IMR-90 (cell line): ENCODE results near the gene ATP11A. TPM values are rescaled to one million over a fixed set of nuclear protein-coding genes. Genes with fewer than 3 reads are reported as not detected.

Experiments
- ATAC-seq: fragments of 200-7000 bp; cut with Tn5 transposase; 2 replicates; pipeline ENCODE4 v1.9.1; 2020; ENCODE audit warnings: low read depth, mild to moderate bottlenecking, moderate library complexity
- BruUV-seq: library from RNA; stranded (reverse); fragments of 400-500 nt; replicated peaks from 2 replicates; lab custom pipeline; 2021; lab: Mats Ljungman, UMichigan
- CTCF ChIA-PET: fragments of 300-600 bp; formaldehyde crosslinking; extraction: SDS; loops from one replicate; lab custom pipeline; 2021; ENCODE audit warnings: antibody characterized with exemption; lab: Yijun Ruan, JAX
- POLR2A ChIA-PET: fragments of 300-600 bp; sonication (Branson Sonifier 250); formaldehyde crosslinking; loops from one replicate; lab custom pipeline; 2022; ENCODE audit warnings: antibody characterized with exemption; ENCODE audit not compliant: unreplicated experiment; lab: Charles Lee
- DNase-seq: peaks from one replicate; pipeline ENCODE4 v3.0.0; 2013
- H2AFZ ChIP-seq: replicated peaks from 2 replicates; pipeline ENCODE3; 2013; ENCODE audit warnings: low read length, mild to moderate bottlenecking; ENCODE audit not compliant: poor library complexity
- H2AK5ac ChIP-seq: 2 replicates; pipeline ENCODE4 v1.6.1; 2013; ENCODE audit warnings: low read depth, low read length, inconsistent platforms
- H2AK9ac ChIP-seq: replicated peaks from 2 replicates; pipeline ENCODE3; 2013; ENCODE audit warnings: mild to moderate bottlenecking, low read depth, low read length, moderate library complexity; ENCODE audit not compliant: poor library complexity
- H2BK120ac ChIP-seq: 2 replicates; pipeline ENCODE4 v1.6.1; 2013; ENCODE audit warnings: low read depth, low read length, inconsistent platforms
- H2BK15ac ChIP-seq: 3 replicates; pipeline ENCODE4 v1.6.1; 2013; ENCODE audit warnings: low read depth, low read length, inconsistent platforms
- H2BK20ac ChIP-seq: 2 replicates; pipeline ENCODE4 v1.6.1; 2013; ENCODE audit warnings: low read depth, mild to moderate bottlenecking, inconsistent platforms, low read length, moderate library complexity
- H2BK5ac ChIP-seq: 2 replicates; pipeline ENCODE4 v1.6.1; 2013; ENCODE audit warnings: mild to moderate bottlenecking, low read depth, low read length, inconsistent platforms; ENCODE audit not compliant: poor library complexity, severe bottlenecking
- H3K14ac ChIP-seq: replicated peaks from 2 replicates; pipeline ENCODE4 v1.6.1; 2013; ENCODE audit warnings: low read depth, low read length, inconsistent platforms
- H3K18ac ChIP-seq: 2 replicates; pipeline ENCODE4 v1.6.1; 2013; ENCODE audit warnings: low read depth, low read length, control low read depth
- H3K23ac ChIP-seq: 2 replicates; pipeline ENCODE4 v1.6.1; 2013; ENCODE audit warnings: low read depth, low read length, inconsistent platforms
- H3K27ac ChIP-seq: 2 replicates; pipeline ENCODE4 v1.5.1; 2013; ENCODE audit warnings: mild to moderate bottlenecking, control low read depth, low read length; ENCODE audit not compliant: insufficient read depth
- H3K27me3 ChIP-seq: 2 replicates; pipeline ENCODE4 v1.6.1; 2013; ENCODE audit warnings: low read length; ENCODE audit not compliant: control insufficient read depth, insufficient read depth
- H3K36me3 ChIP-seq: 2 replicates; pipeline ENCODE4 v1.6.1; 2013; ENCODE audit warnings: low read length, mixed read lengths; ENCODE audit not compliant: control insufficient read depth, insufficient read depth
- H3K4ac ChIP-seq: 2 replicates; pipeline ENCODE4 v1.6.1; 2013; ENCODE audit warnings: low read depth, low read length, inconsistent platforms
- H3K4me1 ChIP-seq: 2 replicates; pipeline ENCODE4 v1.6.1; 2013; ENCODE audit warnings: low read length, mixed read lengths; ENCODE audit not compliant: control insufficient read depth, insufficient read depth
- H3K4me2 ChIP-seq: 2 replicates; pipeline ENCODE4 v1.6.1; 2013; ENCODE audit warnings: low read depth, mild to moderate bottlenecking, control low read depth, low read length, moderate library complexity
- H3K4me3 ChIP-seq: 2 replicates; pipeline ENCODE4 v1.5.1; 2013; ENCODE audit warnings: low read depth, mild to moderate bottlenecking, control low read depth, low read length, moderate library complexity; ENCODE audit not compliant: insufficient read depth
- H3K56ac ChIP-seq: 2 replicates; pipeline ENCODE4 v1.6.1; 2013; ENCODE audit warnings: low read length, inconsistent platforms; ENCODE audit not compliant: insufficient read depth; ENCODE audit errors: extremely low read depth
- H3K79me1 ChIP-seq, 2 experiments: 2 replicates each; pipeline ENCODE4 v1.6.1; 2013; ENCODE audit warnings: low read length in 2 of 2, inconsistent platforms in 1 of 2, low read depth in 1 of 2
- H3K9ac ChIP-seq: 2 replicates; pipeline ENCODE4 v1.6.1; 2013; ENCODE audit warnings: low read depth, low read length, control low read depth
- H3K9me1 ChIP-seq: 2 replicates; pipeline ENCODE4 v1.6.1; 2013; ENCODE audit warnings: low read length, inconsistent platforms; ENCODE audit not compliant: insufficient read depth
- H3K9me3 ChIP-seq: 2 replicates; pipeline ENCODE4 v1.6.1; 2013; ENCODE audit warnings: low read length; ENCODE audit not compliant: control insufficient read depth, insufficient read depth
- H4K20me1 ChIP-seq: 2 replicates; pipeline ENCODE4 v1.6.1; 2013; ENCODE audit warnings: low read length, inconsistent platforms; ENCODE audit not compliant: insufficient read depth
- H4K5ac ChIP-seq: 2 replicates; pipeline ENCODE4 v1.6.1; 2013; ENCODE audit warnings: mild to moderate bottlenecking, low read depth, low read length, control low read depth
- H4K8ac ChIP-seq, 2 experiments: 2 replicates each; pipeline ENCODE4 v1.6.1; 2013; ENCODE audit warnings: low read depth in 2 of 2, low read length in 2 of 2, control low read depth in 1 of 2, inconsistent platforms in 1 of 2
- H4K91ac ChIP-seq: 2 replicates; pipeline ENCODE4 v1.6.1; 2013; ENCODE audit warnings: low read depth, low read length, inconsistent platforms; ENCODE audit not compliant: insufficient read depth
- CEBPB ChIP-seq: IDR thresholded peaks from 2 replicates; pipeline ENCODE4 v1.6.1; 2012; ENCODE audit warnings: low read depth, low read length, improper control_type of control experiment
- FOS ChIP-seq: fragments of 150-350 bp; IDR thresholded peaks from 2 replicates; pipeline ENCODE4 v1.6.1; 2016; ENCODE audit warnings: low read depth, low read length
- MAFK ChIP-seq: IDR thresholded peaks from 2 replicates; pipeline ENCODE4 v1.6.1; 2012; ENCODE audit warnings: low read depth, low read length, improper control_type of control experiment
- MAZ ChIP-seq: IDR thresholded peaks from 2 replicates; pipeline ENCODE4 v1.6.1; 2012; ENCODE audit warnings: low read depth, mild to moderate bottlenecking, low read length, improper control_type of control experiment, moderate library complexity, borderline replicate concordance
- MXI1 ChIP-seq: IDR thresholded peaks from 2 replicates; pipeline ENCODE4 v1.6.1; 2012; ENCODE audit warnings: low read depth, mild to moderate bottlenecking, low read length, moderate library complexity, borderline replicate concordance
- POLR2A ChIP-seq: IDR thresholded peaks from 2 replicates; pipeline ENCODE4 v1.6.1; 2012; ENCODE audit warnings: mild to moderate bottlenecking, low read depth, low read length
- RAD21 ChIP-seq: IDR thresholded peaks from 2 replicates; pipeline ENCODE4 v1.6.1; 2012; ENCODE audit warnings: low read length, improper control_type of control experiment
- RCOR1 ChIP-seq: IDR thresholded peaks from 2 replicates; pipeline ENCODE4 v1.6.1; 2012; ENCODE audit warnings: mild to moderate bottlenecking, low read length, improper control_type of control experiment; ENCODE audit not compliant: insufficient replicate concordance
- RFX5 ChIP-seq: IDR thresholded peaks from 2 replicates; pipeline ENCODE4 v1.8.0; 2012; ENCODE audit warnings: low read depth, mild to moderate bottlenecking, low read length, moderate library complexity
- WGBS, 2 experiments: methylation state at CpG; one replicate each; pipeline versions ENCODE4 v1.1.5 to v1.1.7; 2013; ENCODE audit warnings: missing lambda C conversion rate in 2 of 2; ENCODE audit not compliant: insufficient read length in 1 of 2; ENCODE audit errors: extremely low coverage in 2 of 2; 5-methylcytosine and 5-hydroxymethylcytosine counted together
- dilution Hi-C: fragments of 300-500 bp; cut with HindIII; formaldehyde crosslinking; loops from one replicate; pipeline ENCODE4 v1.14.3; 2018; ENCODE audit warnings: low sequenced_read_pairs; ENCODE audit not compliant: unreplicated experiment
- in situ Hi-C: fragments of 300-500 bp; cut with MboI; formaldehyde crosslinking; loops from 3 replicates; pipeline ENCODE4 v1.14.3; 2019; ENCODE audit warnings: low sequenced_read_pairs, inconsistent platforms, mixed read lengths
- intact Hi-C: fragments of 100-400 bp; cut with micrococcal nuclease; formaldehyde crosslinking; loops from 2 replicates; pipeline ENCODE4 v1.10.0; 2022
- polyA plus RNA-seq, 3 experiments: library from polyadenylated mRNA; depleted of rRNA; stranded (reverse); fragments of >200 nt; gene quantifications; 2 replicates each; pipeline ENCODE4 v1.2.3, GENCODE V29; 2012; ENCODE audit warnings: low replicate concordance in 1 of 3
- total RNA-seq: library from RNA; depleted of rRNA; stranded (reverse); fragments of >200 nt; gene quantifications from 2 replicates; pipeline ENCODE4 v1.2.3, GENCODE V29; 2012
- TF ChIP-seq, protein P1 (sequence below): fragments of 150-350 bp; IDR thresholded peaks from 2 replicates; pipeline ENCODE4 v1.6.1; 2017; ENCODE audit warnings: mild to moderate bottlenecking, antibody characterized with exemption, low read length, low read depth
- TF ChIP-seq, protein P2 (sequence below): fragments of 150-350 bp; IDR thresholded peaks from 2 replicates; pipeline ENCODE4 v1.6.1; 2016; ENCODE audit warnings: low read depth, mild to moderate bottlenecking, low read length, moderate library complexity, borderline replicate concordance

Gene ATP11A
- total and polyA plus RNA-seq, 2 of the 4 experiments (the other 2 are of a cell fraction), result 8.4 to 12.0 TPM

DNA sequence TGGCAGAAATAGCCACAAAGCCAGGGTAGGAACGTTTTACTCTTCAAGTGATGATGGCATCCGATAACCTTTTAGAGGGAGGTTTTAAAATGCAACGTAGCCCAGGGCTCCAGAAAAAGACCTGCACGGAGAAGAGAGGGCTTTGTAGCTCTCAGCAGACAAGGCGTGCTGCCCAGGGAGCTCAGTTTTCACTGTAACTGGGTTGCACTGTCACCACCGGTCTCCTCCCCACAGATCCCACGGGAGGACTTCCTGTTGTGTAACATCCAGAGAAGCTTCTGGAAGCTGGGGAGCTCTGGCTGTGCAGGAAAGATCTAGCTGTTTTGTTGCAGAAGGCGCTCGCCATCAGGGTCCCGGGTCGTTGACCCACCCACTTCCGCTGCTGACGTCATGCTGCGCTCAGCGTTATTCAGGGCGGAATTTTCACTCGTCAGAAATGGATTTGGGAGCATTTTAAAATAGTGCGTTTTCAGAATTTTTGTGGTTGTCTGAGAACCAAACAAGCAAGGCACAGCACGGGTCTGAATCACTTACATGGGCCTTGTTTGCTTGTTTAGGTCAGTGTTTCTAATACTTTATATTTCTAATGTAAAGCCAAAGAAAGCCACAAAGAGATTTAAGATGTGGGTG lies 50.8 kb downstream of the ATP11A start (continued):
- TF ChIP-seq, protein P1, sequence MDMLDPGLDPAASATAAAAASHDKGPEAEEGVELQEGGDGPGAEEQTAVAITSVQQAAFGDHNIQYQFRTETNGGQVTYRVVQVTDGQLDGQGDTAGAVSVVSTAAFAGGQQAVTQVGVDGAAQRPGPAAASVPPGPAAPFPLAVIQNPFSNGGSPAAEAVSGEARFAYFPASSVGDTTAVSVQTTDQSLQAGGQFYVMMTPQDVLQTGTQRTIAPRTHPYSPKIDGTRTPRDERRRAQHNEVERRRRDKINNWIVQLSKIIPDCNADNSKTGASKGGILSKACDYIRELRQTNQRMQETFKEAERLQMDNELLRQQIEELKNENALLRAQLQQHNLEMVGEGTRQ, result no peak

DNA sequence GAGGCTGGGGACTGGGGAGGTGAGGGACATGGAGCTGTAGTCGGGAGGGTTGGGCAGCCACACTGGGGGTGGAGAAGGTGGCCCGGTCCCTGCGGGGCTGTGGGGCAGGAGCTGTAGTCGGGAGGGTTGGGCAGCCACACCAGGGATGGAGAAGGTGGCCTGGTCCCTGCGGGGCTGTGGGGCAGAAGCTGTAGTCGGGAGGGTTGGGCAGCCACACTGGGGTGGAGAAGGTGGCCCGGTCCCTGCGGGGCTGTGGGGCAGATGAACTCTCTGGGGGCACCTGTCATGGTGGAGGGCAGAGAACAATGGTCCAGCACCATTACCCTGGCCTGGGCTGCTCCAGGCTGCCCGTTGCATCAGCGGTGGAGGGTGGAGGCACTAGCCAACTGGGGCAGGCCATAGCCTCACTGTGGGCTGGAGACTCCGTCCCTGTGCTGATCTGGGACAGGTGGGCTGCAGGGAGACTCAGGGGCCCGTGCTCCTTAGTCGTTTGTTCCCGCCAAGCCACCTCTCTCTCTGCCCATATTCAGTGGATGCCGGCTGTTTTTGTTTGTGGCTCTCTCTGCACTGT lies 51.4 kb downstream of the ATP11A start:
- H4K8ac ChIP-seq, result peak overlapping the region; percentile 5 to 80; a peak in 2 of 4 replicates
- H3K9ac ChIP-seq, result 0 out of 2 replicates have a peak overlapping the region, but pooled peaks have one; percentile 21
- H3K27ac ChIP-seq, result peak overlapping the region; percentile 92
- dilution Hi-C loops, result no loop called here
- 94% methylated on average over 6 of the region's 15 CpGs; no CpG with 5 or more reads in 1 of the 2 experiments for WGBS, 2 experiments
- H3K79me1 ChIP-seq, result peaks cover 32 to 53% of the 10 kb centered on the region in 2 experiments
- H3K9me1 ChIP-seq, result peaks cover 24% of the 10 kb centered on the region
- peak overlapping the region; percentile 49 for H3K4me2 ChIP-seq
- H2AK9ac ChIP-seq, result peak overlapping the region; percentile 82
- CTCF ChIA-PET, result no interaction called here
- H3K4me3 ChIP-seq, result no peak overlapping the region
- H2BK120ac ChIP-seq, result peak overlapping the region; percentile 82
- intact Hi-C loops, result no loop called here
- peak overlapping the region; percentile 57; the same call in 1 of the 2 replicates for H4K5ac ChIP-seq
- no peak for DNase-seq
- peak overlapping the region; percentile 98 for H2AK5ac ChIP-seq
- H3K9me3 ChIP-seq, result no peaks in the 10 kb centered on the region
- peak overlapping the region; percentile 38 for H3K18ac ChIP-seq
- no peaks in the 10 kb centered on the region for H3K27me3 ChIP-seq
- peak overlapping the region; percentile 79 for H4K91ac ChIP-seq
- H3K36me3 ChIP-seq, result no peaks in the 10 kb centered on the region
- peak overlapping the region; percentile 82 for H3K23ac ChIP-seq
- H2BK15ac ChIP-seq, result peak overlapping the region; percentile 85; the same call in 2 of the 3 replicates
- peak overlapping the region; percentile 61 for H3K14ac ChIP-seq
- ATAC-seq, result peak; percentile 13
- peak overlapping the region; percentile 48 for H2AFZ ChIP-seq
- peak overlapping the region; percentile 94 for H2BK5ac ChIP-seq
- peak overlapping the region; percentile 93 for H3K4ac ChIP-seq
- BruUV-seq, result no TSS peak
- POLR2A ChIA-PET, result no interaction called here
- peaks cover 19% of the 10 kb centered on the region for H3K4me1 ChIP-seq
- H3K56ac ChIP-seq, result peak overlapping the region; percentile 44; the same call in 1 of the 2 replicates
- H4K20me1 ChIP-seq, result peaks cover 36% of the 10 kb centered on the region
- TF ChIP-seq, protein P1, result no peak
- no peak for TF ChIP-seq MXI1
- no peak for TF ChIP-seq MAFK
- TF ChIP-seq, protein P2, sequence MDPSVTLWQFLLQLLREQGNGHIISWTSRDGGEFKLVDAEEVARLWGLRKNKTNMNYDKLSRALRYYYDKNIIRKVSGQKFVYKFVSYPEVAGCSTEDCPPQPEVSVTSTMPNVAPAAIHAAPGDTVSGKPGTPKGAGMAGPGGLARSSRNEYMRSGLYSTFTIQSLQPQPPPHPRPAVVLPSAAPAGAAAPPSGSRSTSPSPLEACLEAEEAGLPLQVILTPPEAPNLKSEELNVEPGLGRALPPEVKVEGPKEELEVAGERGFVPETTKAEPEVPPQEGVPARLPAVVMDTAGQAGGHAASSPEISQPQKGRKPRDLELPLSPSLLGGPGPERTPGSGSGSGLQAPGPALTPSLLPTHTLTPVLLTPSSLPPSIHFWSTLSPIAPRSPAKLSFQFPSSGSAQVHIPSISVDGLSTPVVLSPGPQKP, result no peak
- TF ChIP-seq RFX5, result no peak
- TF ChIP-seq MAZ, result no peak
- no peak for TF ChIP-seq RCOR1
- TF ChIP-seq FOS, result no peak
- TF ChIP-seq RAD21, result no peak
- 0 out of 2 replicates have a peak, but pooled peaks have one; percentile 13 for TF ChIP-seq CEBPB
- 0 out of 2 replicates have a peak, but pooled peaks have one; percentile 8 for TF ChIP-seq POLR2A
- H2BK20ac ChIP-seq, result peak overlapping the region; percentile 82
- in situ Hi-C loops, result no loop called here
